GM21825 (cell line): ENCODE results near the gene CALML5.

Source experiments
- ATAC-seq: cut with Tn5 transposase; IDR thresholded peaks from one replicate; pipeline ENCODE4 v1.9.1; 2021; ENCODE audit warnings: mild to moderate bottlenecking, moderate library complexity; ENCODE audit not compliant: unreplicated experiment

The CALML5 gene

GRCh38 chr10:5533098-5533731 lies 33.8 kb upstream of the CALML5 start:
- ATAC-seq, result no peak

GRCh38 chr10:5532618-5533097 lies 33.3 kb upstream of the CALML5 start:
- no peak for ATAC-seq

DNA sequence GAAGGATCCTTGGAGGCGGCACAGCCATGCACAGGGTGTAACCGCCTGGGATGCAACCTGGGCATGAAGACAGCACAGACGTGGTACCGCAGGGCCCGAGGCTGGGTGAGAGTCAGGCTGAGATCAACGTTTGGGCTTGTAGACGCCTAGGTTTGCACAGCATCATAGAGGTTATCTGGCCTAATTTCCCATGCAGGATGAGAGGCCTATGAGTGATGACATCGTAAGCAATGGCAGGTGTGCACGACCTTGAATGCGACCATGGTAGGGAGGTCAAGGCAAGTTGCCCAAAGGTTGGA lies 32.9 kb upstream of the CALML5 start:
- ATAC-seq, result no peak

- no peak for ATAC-seq
These were observed 32.4 kb upstream of the CALML5 start for GRCh38 chr10:5531558-5532306.

DNA sequence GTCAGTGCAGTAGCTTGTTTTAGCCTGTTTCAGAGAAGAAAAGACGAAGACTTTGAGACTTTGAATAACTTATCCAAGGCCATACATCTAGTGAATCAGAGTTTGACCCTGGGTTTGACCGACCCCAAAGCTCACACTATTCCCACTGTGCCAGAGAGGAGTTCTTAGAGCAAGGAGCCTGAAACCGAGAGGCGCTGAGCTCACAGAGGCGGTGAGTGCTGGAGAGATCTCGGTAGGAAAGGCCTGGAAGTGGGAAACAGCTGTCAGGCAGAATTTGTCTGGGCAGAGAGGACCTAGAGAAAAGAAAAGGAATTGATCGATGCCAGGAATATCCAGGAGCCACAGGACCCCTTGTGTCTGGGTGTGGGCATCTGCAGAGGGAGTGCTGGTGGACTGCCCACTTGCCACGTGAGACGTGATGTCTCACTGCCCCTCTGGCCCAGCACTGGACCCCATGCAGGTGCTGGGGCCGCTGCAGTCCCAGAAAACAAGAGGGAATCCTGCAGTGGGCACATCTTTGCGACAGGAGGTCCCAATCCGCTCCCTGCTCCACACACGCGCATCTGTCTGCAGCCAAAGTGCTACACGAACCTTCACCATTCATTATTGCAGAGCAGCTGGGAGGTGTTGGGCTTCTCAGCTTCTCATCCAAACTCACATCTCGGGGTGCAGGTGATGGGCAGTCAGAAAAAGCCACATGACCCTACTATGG lies 31.6 kb upstream of the CALML5 start:
- no peak for ATAC-seq

DNA sequence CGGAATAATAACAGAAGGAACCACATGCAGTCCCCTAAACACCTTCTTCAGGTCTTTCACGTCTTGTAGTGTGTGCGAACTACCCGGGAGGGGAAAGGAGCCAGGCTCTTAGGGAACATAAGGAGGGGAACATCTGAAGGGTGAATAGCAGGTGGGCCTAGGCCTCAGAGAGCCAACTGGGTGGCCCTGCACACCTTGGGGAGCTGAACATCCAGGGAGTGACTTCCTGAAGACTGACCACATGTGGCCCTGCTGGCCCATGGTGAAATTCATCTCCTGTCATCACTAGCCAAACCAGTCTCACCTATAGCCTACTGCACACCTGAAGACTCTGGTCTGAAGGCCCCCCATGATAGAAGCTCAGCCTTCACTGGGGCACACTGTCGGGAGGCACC lies 31.0 kb upstream of the CALML5 start:
- ATAC-seq, result no peak

DNA sequence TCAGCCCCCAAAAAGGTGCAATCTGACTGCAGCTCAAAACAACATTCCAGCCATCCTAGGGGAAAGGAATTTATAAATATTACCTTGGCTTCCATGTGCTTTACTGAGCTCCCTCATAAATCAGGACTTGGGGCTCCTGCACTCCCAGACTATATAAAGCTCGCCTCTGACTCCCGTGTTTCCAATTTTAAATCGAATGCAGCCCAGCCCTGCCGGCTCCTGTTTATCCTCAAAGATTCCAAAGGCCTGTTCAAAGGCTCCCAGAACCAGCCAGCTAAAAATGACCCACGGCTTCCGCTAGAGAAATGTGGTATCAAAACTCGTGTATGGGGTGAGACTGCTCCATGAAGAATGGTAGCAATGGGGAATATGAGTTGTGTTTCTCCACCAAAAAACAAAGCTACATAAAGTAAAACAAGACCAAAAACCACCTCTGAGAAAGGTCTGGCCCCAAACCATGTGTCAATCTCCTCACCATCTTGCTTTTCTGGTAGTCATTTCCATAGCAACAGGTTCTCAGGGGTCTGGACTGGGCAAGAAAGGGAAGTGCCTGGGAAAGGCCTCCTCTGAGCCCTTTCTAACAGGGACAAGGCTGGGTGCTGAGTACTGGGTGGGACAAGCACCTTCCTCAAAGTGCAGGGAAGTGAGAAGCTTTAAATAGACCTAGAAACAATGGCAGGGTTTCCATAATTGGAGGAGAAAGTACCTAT lies 30.5 kb upstream of the CALML5 start:
- ATAC-seq, result no peak

- ATAC-seq, result no peak
These were observed 29.8 kb upstream of the CALML5 start for GRCh38 chr10:5528989-5529701.

DNA sequence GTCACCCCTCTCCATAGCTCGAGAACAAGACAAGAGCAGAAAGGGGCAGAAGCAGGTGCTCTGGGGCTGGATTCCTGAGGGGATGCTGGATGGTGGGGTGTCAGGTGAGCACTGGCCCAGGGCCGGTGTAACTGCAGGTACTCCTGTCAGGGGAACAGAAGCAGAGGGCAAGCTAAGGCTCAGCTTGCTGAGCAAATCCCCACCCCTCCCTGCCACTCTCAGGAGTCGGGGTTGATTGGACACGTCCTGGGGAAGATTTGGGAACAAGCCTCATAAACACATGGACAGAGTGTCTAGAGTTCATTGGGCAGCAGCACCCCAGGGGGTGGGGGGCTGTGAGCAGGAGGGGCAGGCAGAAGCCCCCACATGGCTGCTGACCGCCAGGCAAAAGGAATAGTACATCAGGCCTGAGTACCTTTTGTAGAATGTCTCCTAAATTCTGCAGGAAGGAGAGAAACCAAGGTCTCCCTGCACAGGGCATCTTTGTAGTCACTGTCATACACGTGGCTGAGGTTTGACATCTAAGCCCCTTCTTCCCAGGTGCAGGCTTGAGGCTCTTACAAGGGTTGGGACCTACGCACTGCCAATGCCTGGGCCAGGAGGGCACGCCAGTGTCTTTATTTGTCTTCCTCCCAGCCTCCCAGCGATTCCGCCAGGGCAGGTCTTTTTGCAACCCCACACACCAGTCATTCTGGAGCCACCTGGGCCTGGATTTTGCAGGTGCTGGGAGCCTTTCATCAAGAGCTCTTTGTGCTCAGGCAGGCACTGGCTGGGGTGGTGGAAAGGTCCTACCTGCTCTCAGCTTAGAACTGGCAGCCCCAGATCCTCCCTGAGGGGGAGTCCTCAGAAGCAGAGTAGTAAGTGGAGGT lies 28.2 kb upstream of the CALML5 start:
- no peak for ATAC-seq

- no peak for ATAC-seq
These were observed 27.4 kb upstream of the CALML5 start for GRCh38 chr10:5526691-5527331.

- no peak for ATAC-seq
These were observed 26.4 kb upstream of the CALML5 start for GRCh38 chr10:5525561-5526341.

- ATAC-seq, result no peak
These were observed 25.5 kb upstream of the CALML5 start, which contains the start of gene CALML3 for GRCh38 chr10:5524641-5525560. Gene CALML3, plus strand, starts transcription at chr10:5524961. Its CDS starts 125 bp downstream, at chr10:5525086.

- no peak for ATAC-seq
These were observed 24.6 kb upstream of the CALML5 start for GRCh38 chr10:5523796-5524574.

DNA sequence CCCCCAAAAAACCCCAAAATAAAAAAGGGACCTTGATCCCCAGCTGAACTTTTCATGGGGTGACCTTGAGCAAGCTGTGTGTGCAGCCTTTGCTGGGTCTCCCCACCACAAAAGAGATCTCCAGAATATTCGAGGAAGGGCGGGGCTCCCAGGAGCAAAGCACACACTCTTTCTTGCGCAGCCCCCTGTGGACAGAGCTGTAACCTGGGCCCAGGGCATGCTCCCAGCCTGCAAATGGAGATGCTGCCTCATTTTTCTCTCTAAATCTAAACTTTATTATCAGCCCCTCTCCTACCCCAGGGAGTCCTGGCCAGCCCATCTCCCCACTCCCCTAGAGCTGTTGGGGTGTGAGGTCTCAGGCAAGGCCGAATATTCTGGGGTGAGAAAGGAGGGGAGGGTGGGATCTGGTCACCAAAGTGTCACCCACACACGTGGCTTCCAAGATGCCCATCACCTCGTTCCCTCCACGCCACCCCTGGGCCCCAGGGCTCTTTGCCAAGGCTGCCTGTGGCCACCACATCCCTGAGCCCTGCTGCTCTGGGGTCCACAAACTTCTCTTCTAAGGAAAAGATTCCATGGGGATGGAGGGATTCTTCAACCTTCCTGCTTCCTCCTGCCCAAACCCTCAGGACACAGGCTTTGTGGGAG lies 23.7 kb upstream of the CALML5 start:
- no peak for ATAC-seq

DNA sequence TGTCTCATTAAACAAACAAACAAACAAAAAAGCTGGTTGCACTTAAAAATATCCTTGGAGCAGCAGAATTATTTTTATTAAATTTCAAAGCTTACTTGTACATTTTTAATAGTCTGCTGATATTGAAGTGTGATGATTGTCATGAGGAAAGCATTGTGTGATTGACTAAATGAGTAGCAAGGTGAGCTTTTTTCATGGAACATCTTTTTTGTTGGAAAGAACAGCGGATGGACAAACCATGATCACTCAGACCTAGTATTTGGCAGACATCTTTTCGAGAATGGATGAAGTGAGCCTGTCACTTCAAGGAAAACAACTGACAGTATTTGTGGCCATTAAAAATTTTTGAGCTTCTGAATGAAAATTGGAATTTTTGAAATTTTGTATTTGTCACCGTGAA lies 19.7 kb upstream of the CALML5 start:
- no peak for ATAC-seq

- no peak for ATAC-seq
These were observed 18.8 kb upstream of the CALML5 start for GRCh38 chr10:5518143-5518542.
